Measurements from ENCODE around the gene AASDHPPT. TPM values are rescaled to one million over a fixed set of nuclear protein-coding genes. Genes with fewer than 3 reads are reported as not detected.

Gene AASDHPPT
- total RNA-seq, 1 donor = 41.6 TPM

DNA sequence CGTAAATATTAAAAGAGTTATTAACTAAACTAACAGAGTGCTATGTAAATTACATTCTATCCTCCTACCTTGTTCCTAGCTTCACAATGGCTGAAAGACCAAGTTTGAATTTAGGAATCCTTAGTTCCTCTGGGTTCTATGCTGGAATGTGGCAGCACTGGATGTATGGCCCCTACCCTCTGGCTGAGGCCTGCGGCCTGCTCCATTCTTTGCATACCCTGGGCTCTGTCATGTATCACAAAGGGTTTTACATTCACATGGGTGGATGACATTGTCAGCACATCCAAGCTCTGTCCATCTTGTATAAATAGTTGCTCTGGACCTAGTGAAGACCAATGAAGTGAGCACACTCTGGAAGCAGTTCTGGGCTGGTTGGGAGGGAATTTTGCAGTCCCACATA is 54.5 kb downstream of the AASDHPPT start:
- H3K4me3 ChIP-seq (ENCODE audit: insufficient read depth, low read length) = no peak overlapping the region
- no peaks in the 10 kb centered on the region for H3K27me3 ChIP-seq (ENCODE audit: insufficient read depth, low read length)
- no peak overlapping the region for H3K27ac ChIP-seq (ENCODE audit: low read depth, low read length)
- TF ChIP-seq, protein P1, sequence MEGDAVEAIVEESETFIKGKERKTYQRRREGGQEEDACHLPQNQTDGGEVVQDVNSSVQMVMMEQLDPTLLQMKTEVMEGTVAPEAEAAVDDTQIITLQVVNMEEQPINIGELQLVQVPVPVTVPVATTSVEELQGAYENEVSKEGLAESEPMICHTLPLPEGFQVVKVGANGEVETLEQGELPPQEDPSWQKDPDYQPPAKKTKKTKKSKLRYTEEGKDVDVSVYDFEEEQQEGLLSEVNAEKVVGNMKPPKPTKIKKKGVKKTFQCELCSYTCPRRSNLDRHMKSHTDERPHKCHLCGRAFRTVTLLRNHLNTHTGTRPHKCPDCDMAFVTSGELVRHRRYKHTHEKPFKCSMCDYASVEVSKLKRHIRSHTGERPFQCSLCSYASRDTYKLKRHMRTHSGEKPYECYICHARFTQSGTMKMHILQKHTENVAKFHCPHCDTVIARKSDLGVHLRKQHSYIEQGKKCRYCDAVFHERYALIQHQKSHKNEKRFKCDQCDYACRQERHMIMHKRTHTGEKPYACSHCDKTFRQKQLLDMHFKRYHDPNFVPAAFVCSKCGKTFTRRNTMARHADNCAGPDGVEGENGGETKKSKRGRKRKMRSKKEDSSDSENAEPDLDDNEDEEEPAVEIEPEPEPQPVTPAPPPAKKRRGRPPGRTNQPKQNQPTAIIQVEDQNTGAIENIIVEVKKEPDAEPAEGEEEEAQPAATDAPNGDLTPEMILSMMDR (IDR thresholded peaks at IDR 0.05; ENCODE audit: extremely low read depth, low read depth, low read length) = no peak
- no peaks in the 10 kb centered on the region for H4K20me1 ChIP-seq (ENCODE audit: insufficient read depth, low read length)
- H3K9me3 ChIP-seq (ENCODE audit: low read depth, low read length) = no peaks in the 10 kb centered on the region
- DNase-seq (ENCODE audit: insufficient read length, low spot score, missing footprints) = no peak
- no peak overlapping the region for H3K4me2 ChIP-seq (ENCODE audit: insufficient read depth, low read length)
- H3K79me2 ChIP-seq (ENCODE audit: insufficient read depth, low read length) = no peaks in the 10 kb centered on the region
- H3K4me1 ChIP-seq (ENCODE audit: insufficient read depth, low read length) = no peaks in the 10 kb centered on the region
- H2AFZ ChIP-seq (ENCODE audit: low read length) = no peak overlapping the region
- no peaks in the 10 kb centered on the region for H3K36me3 ChIP-seq (ENCODE audit: insufficient read depth, low read length)

DNA sequence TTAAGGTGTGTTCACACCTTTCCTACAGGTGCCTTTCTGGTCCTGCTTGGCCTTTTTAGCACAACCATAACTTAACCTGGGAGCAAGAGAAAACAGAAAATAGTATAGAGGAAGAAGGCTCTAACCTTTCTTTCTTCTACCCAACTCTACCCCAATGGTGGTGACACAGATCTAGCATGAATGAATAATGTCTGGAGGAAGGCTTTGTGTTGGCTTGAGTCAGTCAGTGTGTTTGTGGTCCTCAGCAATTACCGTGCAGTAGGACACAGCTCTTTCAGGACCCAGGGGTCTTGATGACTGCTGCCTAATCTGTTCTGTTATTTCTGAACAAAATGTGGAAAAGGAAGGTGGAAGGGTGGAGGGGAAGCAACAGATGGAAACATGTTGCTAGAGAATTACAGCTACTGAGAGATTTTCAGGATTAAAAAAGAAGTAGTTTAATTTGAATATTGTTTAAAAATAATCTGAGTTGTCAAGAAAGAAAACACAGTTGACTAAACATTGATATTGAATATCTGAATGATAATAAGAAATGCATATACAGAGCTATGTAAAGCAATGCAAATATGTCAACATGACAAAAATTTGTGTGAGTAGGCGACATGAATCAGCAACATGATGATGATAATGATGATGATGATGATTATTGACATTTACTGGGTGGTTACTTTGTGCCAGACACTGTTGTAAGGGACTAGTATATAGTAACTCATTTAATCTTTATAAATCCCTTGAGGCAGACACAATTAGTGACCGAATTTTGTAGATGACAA is 55.3 kb downstream of the AASDHPPT start:
- H3K4me2 ChIP-seq (ENCODE audit: insufficient read depth, low read length) = no peak overlapping the region
- no peak for DNase-seq (ENCODE audit: insufficient read length, low spot score, missing footprints)
- H3K79me2 ChIP-seq (ENCODE audit: insufficient read depth, low read length) = no peaks in the 10 kb centered on the region
- H3K27ac ChIP-seq (ENCODE audit: low read depth, low read length) = no peak overlapping the region
- no peaks in the 10 kb centered on the region for H4K20me1 ChIP-seq (ENCODE audit: insufficient read depth, low read length)
- no peaks in the 10 kb centered on the region for H3K27me3 ChIP-seq (ENCODE audit: insufficient read depth, low read length)
- H3K9me3 ChIP-seq (ENCODE audit: low read depth, low read length) = no peaks in the 10 kb centered on the region
- H3K4me1 ChIP-seq (ENCODE audit: insufficient read depth, low read length) = no peaks in the 10 kb centered on the region
- H2AFZ ChIP-seq (ENCODE audit: low read length) = no peak overlapping the region
- TF ChIP-seq, protein P1 (IDR thresholded peaks at IDR 0.05; ENCODE audit: extremely low read depth, low read depth, low read length) = no peak
- no peaks in the 10 kb centered on the region for H3K36me3 ChIP-seq (ENCODE audit: insufficient read depth, low read length)
- no peak overlapping the region for H3K4me3 ChIP-seq (ENCODE audit: insufficient read depth, low read length)

DNA sequence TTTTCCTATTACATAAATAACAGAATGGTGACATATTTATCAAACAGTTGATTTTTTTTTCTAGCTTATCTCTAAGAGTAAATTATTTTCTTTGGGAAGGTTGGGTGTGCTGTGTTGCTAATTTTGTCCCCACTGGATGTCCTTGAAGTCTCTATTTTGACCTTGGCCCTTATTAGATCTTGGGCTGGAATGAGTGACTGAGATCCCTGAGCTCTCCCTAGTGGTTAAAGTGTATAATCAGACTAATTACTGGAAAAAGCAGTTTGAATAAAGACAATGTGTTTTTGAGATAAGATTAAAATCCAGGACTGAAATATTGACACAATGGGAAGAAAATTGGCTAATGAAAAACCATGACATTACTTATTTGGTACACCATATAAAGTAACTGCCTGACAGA is 56.1 kb downstream of the AASDHPPT start:
- no peak for DNase-seq (ENCODE audit: insufficient read length, low spot score, missing footprints)
- Histone ChIP-seq H2AFZ (ENCODE audit: low read length) (no peak overlapping the region), H3K27ac (ENCODE audit: low read depth, low read length) (no peak overlapping the region), H3K79me2 (ENCODE audit: insufficient read depth, low read length) (no peaks in the 10 kb centered on the region), H3K36me3 (ENCODE audit: insufficient read depth, low read length) (no peaks in the 10 kb centered on the region), H3K9me3 (ENCODE audit: low read depth, low read length) (no peaks in the 10 kb centered on the region), H3K4me3 (ENCODE audit: insufficient read depth, low read length) (no peak overlapping the region), H3K27me3 (ENCODE audit: insufficient read depth, low read length) (no peaks in the 10 kb centered on the region), H3K4me1 (ENCODE audit: insufficient read depth, low read length) (no peaks in the 10 kb centered on the region), H3K4me2 (ENCODE audit: insufficient read depth, low read length) (no peak overlapping the region), H4K20me1 (ENCODE audit: insufficient read depth, low read length) (no peaks in the 10 kb centered on the region)
- TF ChIP-seq, protein P1 (IDR thresholded peaks at IDR 0.05; ENCODE audit: extremely low read depth, low read depth, low read length) = peak; percentile 18

DNA sequence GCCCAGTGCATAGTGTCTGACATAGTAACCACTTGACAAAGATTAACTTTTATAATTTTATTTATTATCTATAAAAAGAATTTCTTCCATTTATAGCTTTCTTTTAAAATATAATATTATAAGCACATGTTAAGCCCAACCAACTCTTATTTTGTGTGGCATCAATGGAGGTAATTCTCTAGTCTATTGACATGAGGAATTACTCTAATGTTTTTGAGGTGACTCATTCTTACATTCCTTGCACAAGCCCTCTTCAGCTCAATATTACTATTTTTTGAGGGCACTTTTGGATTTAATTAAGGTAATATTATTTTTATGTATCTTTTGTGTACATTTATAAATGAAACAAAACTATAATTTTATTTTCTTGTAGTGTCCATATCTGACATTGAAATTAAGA is 59.6 kb downstream of the AASDHPPT start:
- Histone ChIP-seq H3K4me3 (ENCODE audit: insufficient read depth, low read length) (no peak overlapping the region), H3K36me3 (ENCODE audit: insufficient read depth, low read length) (no peaks in the 10 kb centered on the region), H3K9me3 (ENCODE audit: low read depth, low read length) (no peaks in the 10 kb centered on the region), H3K27ac (ENCODE audit: low read depth, low read length) (no peak overlapping the region), H3K4me1 (ENCODE audit: insufficient read depth, low read length) (no peaks in the 10 kb centered on the region), H3K79me2 (ENCODE audit: insufficient read depth, low read length) (no peaks in the 10 kb centered on the region), H4K20me1 (ENCODE audit: insufficient read depth, low read length) (no peaks in the 10 kb centered on the region), H3K27me3 (ENCODE audit: insufficient read depth, low read length) (no peaks in the 10 kb centered on the region), H2AFZ (ENCODE audit: low read length) (no peak overlapping the region), H3K4me2 (ENCODE audit: insufficient read depth, low read length) (no peak overlapping the region)
- TF ChIP-seq, protein P1 (IDR thresholded peaks at IDR 0.05; ENCODE audit: extremely low read depth, low read depth, low read length) = no peak
- no peak for DNase-seq (ENCODE audit: insufficient read length, low spot score, missing footprints)

Measured in osteoblast (primary cell).